ENCODE results near the gene PHACTR4. TPM values are rescaled to one million over a fixed set of nuclear protein-coding genes. Genes with fewer than 3 reads are reported as not detected.

The PHACTR4 gene
- total and polyA plus RNA-seq, 2 of the 13 experiments (the other 11 are each of a cell fraction or from before 2014, with no cell fraction given): 13.9 to 17.1 TPM

GRCh38 chr1:28507247-28507645, 137.7 kb downstream of the PHACTR4 start:
- FAIRE-seq (no peak), ATAC-seq (no peak), DNase-seq (ENCODE audit: low spot score) (no peak)
- CTCF ChIA-PET (ENCODE audit: low intra/inter-chr PET ratio, low total read pairs): no interaction called here
- H3K27ac ChIP-seq (ENCODE audit: extremely low read length, insufficient read depth, low read length): peak overlapping the region; percentile 86
- BruUV-seq (replicated peaks): no TSS peak
- H3K36me3 ChIP-seq (replicated peaks in 1 of 2; ENCODE audit: control insufficient read depth in 1 of 2, insufficient read depth in 2 of 2, low read length in 2 of 2): peaks cover 11 to 50% of the 10 kb centered on the region in 2 experiments
- in situ Hi-C loops (cut with HindIII; ENCODE audit: extremely low pct_ligation_motif_present, low pct_unique_long_range_greater_than_20kb) (no loop called here), intact Hi-C loops (cut with micrococcal nuclease; ENCODE audit: unreplicated experiment) (no loop called here)
- H3K9ac ChIP-seq (ENCODE audit: insufficient read depth, low read depth, low read length): peak overlapping the region; percentile 99
- peak overlapping the region; percentile 95 to 97 (median 96) for H3K4me3 ChIP-seq (replicated peaks in 1 of 3; ENCODE audit: insufficient read depth in 1 of 3, low read depth in 2 of 3, low read length in 3 of 3)
- no peaks in the 10 kb centered on the region for H3K9me3 ChIP-seq (ENCODE audit: low read length)
- H2AFZ ChIP-seq (ENCODE audit: low read length): no peak overlapping the region
- POLR2A ChIA-PET: interaction anchor here (0.6 to 5.8 kb wide), 13 partner anchors 17 to 378 kb away, joined by 3 to 62 read pairs (median 4); partner anchors contain the start of genes GMEB1, RAB42, RNU11 and TAF12
- 0% methylated on average over 11 of the region's 11 CpGs for WGBS (ENCODE audit: low lambda C conversion rate)
- peaks cover 44% of the 10 kb centered on the region for H3K4me1 ChIP-seq (ENCODE audit: insufficient read depth, low read length)
- no peaks in the 10 kb centered on the region; a peak in 1 of 5 replicates for H3K27me3 ChIP-seq (ENCODE audit: control insufficient read depth in 1 of 2, insufficient read depth in 2 of 2, low read length in 2 of 2)
- H4K20me1 ChIP-seq (ENCODE audit: insufficient read depth, low read length): peaks cover 36% of the 10 kb centered on the region
- peak overlapping the region; percentile 88 for H3K4me2 ChIP-seq (ENCODE audit: low read depth, low read length)
- peaks cover 49% of the 10 kb centered on the region for H3K79me2 ChIP-seq (ENCODE audit: insufficient read depth, low read length)
- TF ChIP-seq TOPORS (CRISPR knock-in tag; IDR thresholded peaks at IDR 0.05): peak; percentile 73; the same call in 1 of the 2 replicates
- TF ChIP-seq GABPB1 (CRISPR knock-in tag; IDR thresholded peaks at IDR 0.05): 0 out of 2 replicates have a peak, but pooled peaks have one; percentile 8
- peak; percentile 37; the same call in 1 of the 2 replicates for TF ChIP-seq REPIN1 (CRISPR knock-in tag; IDR thresholded peaks at IDR 0.05; ENCODE audit: borderline replicate concordance, low read depth)
- no peak for TF ChIP-seq YY1 (IDR thresholded peaks at IDR 0.05; ENCODE audit: insufficient read depth, insufficient replicate concordance, low read depth, low read length)
- TF ChIP-seq ZSCAN5A (CRISPR knock-in tag; IDR thresholded peaks at IDR 0.05; ENCODE audit: borderline replicate concordance): 0 out of 2 replicates have a peak, but pooled peaks have one; percentile 32
- TF ChIP-seq CEBPG (CRISPR knock-in tag; IDR thresholded peaks at IDR 0.05): no peak
- TF ChIP-seq PHF8 (CRISPR knock-in tag; IDR thresholded peaks at IDR 0.05): 0 out of 2 replicates have a peak, but pooled peaks have one; percentile 55
- TF ChIP-seq AHR (CRISPR knock-in tag; IDR thresholded peaks at IDR 0.05): no peak
- TF ChIP-seq PAWR (CRISPR knock-in tag; IDR thresholded peaks at IDR 0.05; ENCODE audit: borderline replicate concordance): no peak
- TF ChIP-seq TARDBP (CRISPR knock-in tag; IDR thresholded peaks at IDR 0.05): peak; percentile 49; the same call in 1 of the 2 replicates
- TF ChIP-seq STAT5B (CRISPR knock-in tag; IDR thresholded peaks at IDR 0.05): no peak
- TF ChIP-seq U2AF1 (optimal IDR thresholded peaks at IDR 0.05; ENCODE audit: low read depth, low read length): no peak
- TF ChIP-seq POLR2G (IDR thresholded peaks at IDR 0.05; ENCODE audit: low read depth, low read length): peak; percentile 65
- TF ChIP-seq ETV6 (CRISPR knock-in tag; conservative IDR thresholded peaks at IDR 0.05): no peak
- no peak for TF ChIP-seq MNT (IDR thresholded peaks at IDR 0.05)
- peak; percentile 35; the same call in 1 of the 2 replicates for TF ChIP-seq POLR2AphosphoS5 (IDR thresholded peaks at IDR 0.05; ENCODE audit: low read depth, low read length)
- no peak for TF ChIP-seq GPN1 (CRISPR knock-in tag; IDR thresholded peaks at IDR 0.05; ENCODE audit: borderline replicate concordance)
- 0 out of 2 replicates have a peak, but pooled peaks have one; percentile 48 for TF ChIP-seq RNF219 (CRISPR knock-in tag; IDR thresholded peaks at IDR 0.05)
- TF ChIP-seq ZNF556 (CRISPR knock-in tag; IDR thresholded peaks at IDR 0.05; ENCODE audit: borderline replicate concordance): peak; percentile 46; the same call in 1 of the 2 replicates
